ENCODE results near the gene ULBP1. TPM values are rescaled to one million over a fixed set of nuclear protein-coding genes. Genes with fewer than 3 reads are reported as not detected.
"Not testable (repeated sequence)": the region's sequence is repeated elsewhere in the genome, so short reads cannot be mapped to it uniquely, and the experiment has no call there.

ULBP1 gene
- total RNA-seq, 4 donors from 2014 or later: 0.07 to 0.27 TPM; not detected in 2

DNA sequence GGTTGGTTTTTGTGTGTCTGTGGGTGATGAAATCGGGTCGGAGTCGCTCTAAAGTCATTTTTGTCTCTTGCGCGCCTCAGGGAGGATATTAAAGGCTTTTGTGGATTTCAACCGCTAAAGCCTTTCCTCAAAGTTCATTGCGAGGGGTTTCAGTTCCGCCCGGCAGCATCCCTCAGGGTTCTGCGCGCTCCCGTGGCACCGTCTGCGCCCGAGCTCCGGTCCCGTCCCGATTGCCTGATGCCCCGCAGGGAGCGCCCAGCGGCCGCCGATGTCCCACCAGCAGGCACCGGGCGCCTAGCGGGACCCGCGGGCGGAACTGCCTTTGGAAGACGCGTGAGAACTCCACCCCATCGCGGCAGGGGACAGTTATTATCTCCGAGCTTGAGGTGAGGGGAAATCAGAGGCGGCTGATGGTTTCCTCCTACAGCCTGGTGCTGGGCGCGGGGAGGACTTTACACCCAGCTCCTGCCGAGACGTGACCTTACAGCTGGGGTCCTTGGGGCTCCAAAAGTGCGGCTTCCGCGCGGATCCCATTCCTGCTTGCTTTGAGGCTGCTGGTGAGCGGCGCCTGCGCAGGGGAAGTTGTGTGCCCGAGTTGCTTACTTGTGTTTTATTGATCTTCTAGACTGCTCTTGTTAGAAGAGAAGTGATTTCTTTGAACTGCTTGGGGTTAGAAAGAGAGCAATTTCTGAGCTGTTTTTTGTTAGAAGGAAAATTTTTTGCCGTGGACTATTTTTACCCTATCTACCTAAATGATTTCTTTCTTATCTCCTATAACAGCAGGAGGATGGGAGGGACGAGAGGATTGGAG, 27.1 kb downstream of the ULBP1 start:
- H3K4me3 ChIP-seq: peak overlapping the region in 1 of 2 donors; percentile 34
- TF ChIP-seq POLR2AphosphoS5 (IDR thresholded peaks at IDR 0.05) (no peak), CTCF (IDR thresholded peaks at IDR 0.05) (no peak), EP300 (IDR thresholded peaks at IDR 0.05) (no peak), POLR2A (IDR thresholded peaks at IDR 0.05) (no peak)
- no peaks in the 10 kb centered on the region for H3K36me3 ChIP-seq
- peaks cover 0 to 21% (median 15%) of the 10 kb centered on the region in 3 donors for H3K4me1 ChIP-seq
- no peak for ATAC-seq
- peaks cover 100% of the 10 kb centered on the region for H3K27me3 ChIP-seq
- H3K9me3 ChIP-seq: peaks cover 0 to 26% (median 0%) of the 10 kb centered on the region in 3 donors
- 0 to 4% methylated on average over 1 to 18 of the region's 49 CpGs for WGBS, 2 donors (ENCODE audit: low coverage in 1 of 2)
- no peak overlapping the region for H3K27ac ChIP-seq

- Histone ChIP-seq H3K4me1 (peaks cover 0 to 21% (median 15%) of the 10 kb centered on the region in 3 donors), H3K9me3 (peaks cover 0 to 26% (median 0%) of the 10 kb centered on the region in 3 donors), H3K27me3 (peaks cover 100% of the 10 kb centered on the region)
- WGBS, 2 donors (ENCODE audit: low coverage in 1 of 2): 0% methylated on average over 2 to 5 of the region's 7 CpGs
- ATAC-seq, H3K27ac ChIP-seq, H3K36me3 ChIP-seq, H3K4me3 ChIP-seq: not testable (repeated sequence)
Measured at GRCh38 chr6:149991472-149991795, 27.7 kb downstream of the ULBP1 start.

DNA sequence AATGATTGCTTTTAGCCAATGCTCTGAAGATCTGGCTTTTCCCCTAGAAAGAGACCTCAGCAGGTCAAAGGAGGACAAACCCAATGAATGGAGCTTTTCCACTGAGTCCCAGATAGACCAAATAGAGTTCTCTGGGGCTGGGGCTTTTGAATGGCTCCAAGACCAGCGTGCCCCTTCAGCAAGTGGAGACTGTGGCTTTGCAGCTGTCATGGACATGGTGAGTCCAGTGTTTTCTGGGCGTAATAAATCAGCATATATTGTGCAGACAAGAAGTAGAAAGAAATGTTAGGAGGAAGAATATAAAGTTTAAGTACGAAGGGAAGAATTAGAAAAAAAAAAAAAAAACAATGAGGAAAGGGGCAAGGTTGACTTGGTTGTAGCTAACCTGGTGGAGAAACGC, 28.1 kb downstream of the ULBP1 start:
- no peak overlapping the region for H3K27ac ChIP-seq
- H3K9me3 ChIP-seq: peaks cover 0 to 26% (median 0%) of the 10 kb centered on the region in 3 donors
- H3K27me3 ChIP-seq: peaks cover 100% of the 10 kb centered on the region
- TF ChIP-seq CTCF (IDR thresholded peaks at IDR 0.05) (no peak), EP300 (IDR thresholded peaks at IDR 0.05) (no peak), POLR2A (IDR thresholded peaks at IDR 0.05) (no peak), POLR2AphosphoS5 (IDR thresholded peaks at IDR 0.05) (no peak)
- no peaks in the 10 kb centered on the region for H3K36me3 ChIP-seq
- ATAC-seq: no peak
- H3K4me3 ChIP-seq: no peak overlapping the region
- H3K4me1 ChIP-seq: peaks cover 0 to 21% (median 15%) of the 10 kb centered on the region in 3 donors
- WGBS, 2 donors (ENCODE audit: low coverage in 1 of 2): 32 to 38% methylated on average over 2 to 4 of the region's 4 CpGs

GRCh38 chr6:149995235-149995750, 31.6 kb downstream of the ULBP1 start:
- Histone ChIP-seq H3K36me3 (no peaks in the 10 kb centered on the region), H3K9me3 (no peaks in the 10 kb centered on the region), H3K4me1 (peaks cover 0 to 11% (median 9%) of the 10 kb centered on the region in 3 donors), H3K4me3 (no peak overlapping the region), H3K27ac (no peak overlapping the region), H3K27me3 (peaks cover 100% of the 10 kb centered on the region)
- no peak for ATAC-seq
- WGBS, 2 donors (ENCODE audit: low coverage in 1 of 2): 52 to 90% methylated on average over 2 to 3 of the region's 6 CpGs
- TF ChIP-seq POLR2AphosphoS5 (IDR thresholded peaks at IDR 0.05): no peak
- TF ChIP-seq EP300 (IDR thresholded peaks at IDR 0.05): no peak
- no peak for TF ChIP-seq CTCF (IDR thresholded peaks at IDR 0.05)
- no peak for TF ChIP-seq POLR2A (IDR thresholded peaks at IDR 0.05)

DNA sequence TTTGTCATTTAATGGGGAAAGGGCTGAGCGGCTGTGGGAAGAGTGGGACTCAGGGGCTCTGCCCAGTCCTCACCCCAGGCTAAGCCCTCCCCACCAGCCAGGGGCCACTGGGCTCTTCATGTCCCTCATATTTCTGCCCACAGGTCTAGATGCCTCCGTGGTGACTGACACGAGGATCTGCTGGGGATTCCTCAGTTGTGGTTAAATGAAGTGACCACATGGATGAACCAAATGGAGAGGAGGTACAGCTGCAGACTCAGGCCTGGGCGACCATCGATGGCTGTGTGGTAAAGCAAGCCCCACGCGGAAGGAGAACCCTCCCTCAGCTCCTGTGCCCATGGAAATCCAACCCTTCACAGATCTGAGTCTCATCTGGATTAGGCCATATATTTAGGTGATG, 32.2 kb downstream of the ULBP1 start:
- Histone ChIP-seq H3K36me3 (no peaks in the 10 kb centered on the region), H3K27me3 (peaks cover 100% of the 10 kb centered on the region), H3K4me1 (peaks cover 0 to 4% (median 2%) of the 10 kb centered on the region in 3 donors), H3K4me3 (no peak overlapping the region), H3K9me3 (no peaks in the 10 kb centered on the region), H3K27ac (no peak overlapping the region)
- WGBS, 2 donors (ENCODE audit: low coverage in 1 of 2): 60% methylated on average over 1 of the region's 7 CpGs; no CpG with 5 or more reads in 1 of the 2 donors
- TF ChIP-seq POLR2AphosphoS5 (IDR thresholded peaks at IDR 0.05) (no peak), CTCF (IDR thresholded peaks at IDR 0.05) (no peak), EP300 (IDR thresholded peaks at IDR 0.05) (no peak), POLR2A (IDR thresholded peaks at IDR 0.05) (no peak)
- ATAC-seq: no peak

All from gastroesophageal sphincter (tissue), 4 donors.